AG09309 (cell line): Measurements from ENCODE around the gene FSTL4.

Source experiments
- DNase-seq: peaks from one replicate; pipeline ENCODE4 v3.0.0-alpha.2; 2010; ENCODE audit warnings: low read depth
- H3K4me3 ChIP-seq: 2 replicates; pipeline ENCODE4 v1.5.1; 2011; ENCODE audit warnings: mild to moderate bottlenecking, low read depth, low read length, moderate library complexity; ENCODE audit not compliant: control insufficient read depth
- TF ChIP-seq, protein P1 (sequence below): IDR thresholded peaks from 2 replicates; pipeline ENCODE4 v1.5.1; 2011; ENCODE audit warnings: mild to moderate bottlenecking, low read depth, low read length, inconsistent platforms; ENCODE audit not compliant: insufficient read depth, control insufficient read depth; ENCODE audit errors: missing control alignments

FSTL4 gene

DNA sequence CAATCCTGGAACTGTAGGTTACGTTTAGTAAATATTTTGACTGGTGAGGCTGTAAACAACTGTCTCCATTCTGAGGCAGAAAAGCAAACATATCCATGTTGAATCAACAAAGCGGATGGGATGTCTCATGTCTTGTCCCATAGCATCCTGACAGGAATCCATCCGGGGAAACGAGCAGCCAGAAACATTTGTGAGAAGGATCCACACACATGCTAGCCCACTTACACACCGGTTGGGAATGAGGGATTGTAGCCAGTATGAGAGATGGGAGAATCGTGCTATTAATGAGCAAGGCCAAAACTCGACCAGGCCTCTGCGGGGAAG is 117.5 kb downstream of the FSTL4 start:
- H3K4me3 ChIP-seq = no peak overlapping the region
- TF ChIP-seq, protein P1, sequence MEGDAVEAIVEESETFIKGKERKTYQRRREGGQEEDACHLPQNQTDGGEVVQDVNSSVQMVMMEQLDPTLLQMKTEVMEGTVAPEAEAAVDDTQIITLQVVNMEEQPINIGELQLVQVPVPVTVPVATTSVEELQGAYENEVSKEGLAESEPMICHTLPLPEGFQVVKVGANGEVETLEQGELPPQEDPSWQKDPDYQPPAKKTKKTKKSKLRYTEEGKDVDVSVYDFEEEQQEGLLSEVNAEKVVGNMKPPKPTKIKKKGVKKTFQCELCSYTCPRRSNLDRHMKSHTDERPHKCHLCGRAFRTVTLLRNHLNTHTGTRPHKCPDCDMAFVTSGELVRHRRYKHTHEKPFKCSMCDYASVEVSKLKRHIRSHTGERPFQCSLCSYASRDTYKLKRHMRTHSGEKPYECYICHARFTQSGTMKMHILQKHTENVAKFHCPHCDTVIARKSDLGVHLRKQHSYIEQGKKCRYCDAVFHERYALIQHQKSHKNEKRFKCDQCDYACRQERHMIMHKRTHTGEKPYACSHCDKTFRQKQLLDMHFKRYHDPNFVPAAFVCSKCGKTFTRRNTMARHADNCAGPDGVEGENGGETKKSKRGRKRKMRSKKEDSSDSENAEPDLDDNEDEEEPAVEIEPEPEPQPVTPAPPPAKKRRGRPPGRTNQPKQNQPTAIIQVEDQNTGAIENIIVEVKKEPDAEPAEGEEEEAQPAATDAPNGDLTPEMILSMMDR = no peak
- DNase-seq = no peak

DNA sequence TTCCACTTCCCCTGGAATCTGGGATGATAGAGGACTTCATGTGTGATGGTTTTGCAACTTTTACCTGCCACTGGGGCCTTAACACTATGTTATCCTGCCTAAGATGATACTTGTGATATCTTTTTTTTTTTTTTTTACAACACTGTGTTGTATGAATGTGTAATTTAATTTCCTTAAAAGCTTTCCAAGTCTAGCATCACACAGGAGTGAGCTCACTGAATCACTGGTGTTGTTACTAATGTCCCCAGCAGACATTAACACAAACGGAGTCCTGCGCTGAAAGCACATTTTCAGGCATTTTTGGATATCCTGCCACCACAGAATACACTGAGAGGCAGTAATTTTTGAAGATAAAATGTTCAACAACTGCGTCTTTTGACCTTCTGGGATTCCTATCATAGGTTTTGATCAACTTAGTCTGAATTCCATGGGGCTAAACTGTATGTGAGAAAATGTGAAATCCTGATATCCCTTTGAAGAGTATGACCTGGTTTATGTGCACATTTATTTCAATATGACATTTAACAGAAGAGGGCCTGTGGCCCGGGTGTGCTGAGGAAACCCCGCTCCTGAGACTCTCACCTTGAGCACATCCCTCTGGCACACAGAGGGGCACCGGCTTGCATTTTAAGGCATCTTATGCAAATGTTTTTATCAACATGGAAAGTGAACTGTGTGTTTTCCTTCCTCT is 118.0 kb downstream of the FSTL4 start:
- no peak overlapping the region for H3K4me3 ChIP-seq
- TF ChIP-seq, protein P1 = no peak
- DNase-seq = no peak

GRCh38 chr5:133489632-133490031 is 122.7 kb downstream of the FSTL4 start:
- TF ChIP-seq, protein P1 = no peak
- no peak for DNase-seq
- no peak overlapping the region for H3K4me3 ChIP-seq

DNA sequence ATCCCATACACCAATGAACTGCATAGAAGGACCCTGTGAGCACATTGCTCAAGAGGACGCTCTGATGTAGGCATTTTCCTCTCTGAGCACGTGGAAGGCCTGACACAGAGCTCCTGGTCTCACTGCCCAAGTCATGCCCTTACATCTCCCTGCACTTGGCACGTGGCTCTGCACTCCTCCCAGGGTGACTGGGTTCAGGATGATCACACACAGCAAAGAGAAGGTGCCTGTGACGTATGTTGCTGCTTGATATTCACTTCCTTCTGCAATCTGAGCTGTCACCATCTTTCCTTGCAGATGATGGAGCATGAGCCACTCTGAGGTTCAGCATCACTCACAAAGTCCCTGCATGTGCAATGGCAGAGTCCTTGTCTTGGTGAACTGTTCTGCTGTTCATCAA is 125.2 kb downstream of the FSTL4 start:
- DNase-seq = no peak
- no peak overlapping the region for H3K4me3 ChIP-seq
- TF ChIP-seq, protein P1 = no peak

- no peak overlapping the region for H3K4me3 ChIP-seq
- no peak for DNase-seq
- TF ChIP-seq, protein P1 = no peak
Observed at GRCh38 chr5:133485468-133485867, 126.9 kb downstream of the FSTL4 start.

DNA sequence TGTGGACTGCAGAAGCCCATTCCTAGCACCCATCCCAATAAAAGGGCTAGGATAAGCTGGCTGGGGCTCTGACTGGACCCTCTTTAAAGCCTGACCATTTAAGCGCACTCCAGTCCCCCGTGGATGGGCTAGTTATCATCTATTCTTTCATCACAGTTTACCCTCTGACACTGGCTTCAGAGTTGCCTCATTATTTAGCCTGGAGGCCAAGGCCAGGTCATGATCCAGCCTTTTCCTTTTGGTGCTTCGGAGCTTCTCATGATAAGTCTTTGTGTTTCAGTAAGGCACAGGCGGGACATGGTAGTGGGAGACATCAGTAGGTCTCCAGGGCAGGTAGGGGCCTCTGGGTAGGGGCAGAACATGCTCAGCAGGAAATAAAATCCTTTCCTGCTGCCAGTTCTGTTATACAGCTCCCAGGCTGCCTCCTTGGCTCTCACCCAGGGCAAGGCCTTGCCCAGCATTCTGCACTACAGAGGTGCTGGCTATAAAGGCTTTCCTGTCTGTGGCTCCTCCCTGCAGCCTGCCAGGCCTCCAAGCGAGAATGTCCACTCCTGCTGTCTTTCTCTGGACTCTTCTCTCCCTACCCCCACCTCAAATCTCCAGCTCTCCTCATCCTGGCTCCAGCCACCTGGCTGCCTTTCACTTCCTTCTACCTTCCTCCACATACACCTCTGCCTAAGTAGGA is 128.8 kb downstream of the FSTL4 start:
- no peak overlapping the region for H3K4me3 ChIP-seq
- DNase-seq = no peak

More for the DNA sequence above, 128.8 kb downstream of the FSTL4 start:
- TF ChIP-seq, protein P1 = no peak
